ENCODE measurements around the gene GPALPP1.
"Not testable (repeated sequence)": the region's sequence is repeated elsewhere in the genome, so short reads cannot be mapped to it uniquely, and the experiment has no call there.

GPALPP1 gene, protein sequence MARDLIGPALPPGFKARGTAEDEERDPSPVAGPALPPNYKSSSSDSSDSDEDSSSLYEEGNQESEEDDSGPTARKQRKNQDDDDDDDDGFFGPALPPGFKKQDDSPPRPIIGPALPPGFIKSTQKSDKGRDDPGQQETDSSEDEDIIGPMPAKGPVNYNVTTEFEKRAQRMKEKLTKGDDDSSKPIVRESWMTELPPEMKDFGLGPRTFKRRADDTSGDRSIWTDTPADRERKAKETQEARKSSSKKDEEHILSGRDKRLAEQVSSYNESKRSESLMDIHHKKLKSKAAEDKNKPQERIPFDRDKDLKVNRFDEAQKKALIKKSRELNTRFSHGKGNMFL

DNA sequence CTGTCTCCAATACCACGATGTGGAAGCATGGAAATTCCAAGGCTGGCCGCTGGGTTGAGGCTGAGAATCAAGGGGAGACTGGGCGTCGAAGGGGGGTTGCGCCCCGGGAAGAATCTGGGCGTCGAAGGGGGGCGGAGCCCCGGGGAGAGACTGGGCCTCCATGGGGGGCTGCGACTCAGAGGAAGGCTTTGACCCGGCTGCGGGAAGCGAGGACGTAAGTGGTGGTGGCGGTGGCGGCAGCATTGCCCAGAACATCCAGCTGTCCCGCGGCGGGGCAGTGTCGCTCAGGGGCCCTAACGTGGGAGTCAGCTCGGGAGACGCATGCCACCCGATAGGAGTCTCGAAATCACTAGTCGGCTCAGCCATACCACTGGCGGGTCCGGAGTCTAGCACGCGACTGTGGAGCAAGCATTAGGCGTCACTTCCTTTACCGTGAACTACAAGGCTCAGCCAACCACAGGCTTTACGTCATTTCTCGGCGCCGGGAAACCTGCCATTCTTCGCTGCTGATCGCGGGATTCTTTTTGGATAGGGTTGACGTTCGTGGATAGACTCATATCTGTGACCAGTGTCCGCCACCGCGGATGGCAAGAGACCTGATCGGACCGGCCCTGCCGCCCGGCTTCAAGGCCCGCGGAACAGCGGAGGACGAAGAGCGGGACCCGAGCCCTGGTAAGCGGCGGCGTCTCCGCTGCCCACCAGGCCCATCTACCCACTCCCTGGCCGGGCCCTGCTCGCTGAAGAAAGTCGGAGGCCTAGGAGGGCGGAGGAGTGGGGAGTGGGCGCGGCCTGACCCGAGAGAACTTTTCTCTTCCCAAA, at the start of gene GPALPP1, which contains the start of gene NUFIP1:
Gene GPALPP1 (plus strand): TSS at position 468 of the 819 bp plus-strand sequence. CDS start 117 bp downstream, at position 585.
Gene NUFIP1 (minus strand): TSS at position 401 of the 819 bp plus-strand sequence. CDS start 35 bp downstream, at position 366.
- DNase-seq, result peak; percentile 94

DNA sequence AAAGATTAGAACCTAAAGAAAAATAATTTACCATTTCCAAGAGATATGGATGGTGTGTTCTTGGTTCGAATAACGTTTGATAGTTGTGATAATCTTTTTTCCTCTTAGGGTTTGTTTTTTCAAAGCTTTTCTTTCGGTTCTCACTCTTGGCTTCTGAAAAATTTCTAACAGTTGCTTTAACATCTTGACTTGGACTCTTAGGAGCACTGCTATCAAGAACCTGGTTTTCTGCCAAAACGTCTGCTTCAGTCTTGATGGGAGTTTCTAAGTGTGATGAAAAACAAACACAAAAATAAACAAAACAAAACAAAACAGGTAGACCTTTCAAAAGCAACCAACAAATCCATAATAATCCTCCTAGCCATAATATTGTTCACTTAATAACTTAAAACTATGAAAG, 45.9 kb upstream of the GPALPP1 start:
- not testable (repeated sequence) for DNase-seq

DNA sequence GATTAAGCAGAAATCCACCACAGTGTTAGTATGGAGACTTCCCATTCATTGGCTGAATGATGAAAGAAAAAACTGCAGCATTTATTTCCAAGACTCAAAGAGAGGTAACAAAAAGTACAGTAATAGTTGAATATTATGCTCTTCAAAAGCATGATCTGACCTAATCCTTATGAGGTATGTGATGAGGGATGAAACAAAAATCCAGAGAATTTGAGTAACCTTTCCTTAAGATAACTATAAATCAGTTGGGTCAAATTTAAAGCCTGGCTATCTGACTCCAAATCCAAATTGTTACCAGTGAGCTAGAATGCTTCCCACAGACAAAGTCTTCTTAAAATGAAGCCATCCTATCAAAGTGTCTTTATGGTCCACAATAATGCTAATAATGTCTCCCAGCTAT, 38.2 kb upstream of the GPALPP1 start:
- peak; percentile 51 for DNase-seq

DNA sequence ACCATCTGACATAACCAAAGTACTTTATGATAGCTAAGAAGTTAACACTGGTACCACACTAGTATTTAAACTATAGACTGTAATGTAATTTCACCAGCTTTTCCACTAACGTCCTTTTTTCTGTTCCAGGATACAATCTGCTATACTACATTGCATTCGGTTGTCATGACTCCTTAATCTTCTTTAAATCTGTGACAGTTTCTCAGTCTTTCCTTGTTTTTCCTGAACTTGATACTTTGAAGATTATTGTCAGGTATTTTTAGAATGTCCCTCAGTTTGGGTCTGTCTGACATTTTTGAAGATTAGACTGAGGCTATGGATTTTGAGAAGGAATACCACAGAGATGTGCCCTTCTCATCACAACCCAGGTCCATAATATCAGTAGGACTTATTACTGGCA, 36.7 kb upstream of the GPALPP1 start:
- DNase-seq, result no peak

DNA sequence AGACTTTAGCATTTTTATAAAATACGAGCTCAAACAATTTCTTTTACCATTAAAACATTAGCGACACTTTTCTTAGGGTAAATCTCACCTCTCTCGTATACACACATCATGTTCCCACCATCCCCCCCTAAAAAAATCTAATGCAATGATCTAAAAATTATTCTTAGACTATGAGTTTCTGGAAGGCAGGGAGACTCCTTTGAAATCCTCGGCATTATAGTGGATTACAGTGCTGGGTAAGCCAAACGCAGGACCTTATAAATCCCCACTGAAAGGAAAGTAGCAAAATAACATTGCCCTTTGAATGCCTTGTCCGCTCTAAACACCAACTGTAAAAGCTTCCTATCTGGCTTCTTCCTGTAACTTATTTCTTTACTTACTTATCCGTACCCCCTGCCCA, 35.1 kb upstream of the GPALPP1 start:
- no peak for DNase-seq

DNA sequence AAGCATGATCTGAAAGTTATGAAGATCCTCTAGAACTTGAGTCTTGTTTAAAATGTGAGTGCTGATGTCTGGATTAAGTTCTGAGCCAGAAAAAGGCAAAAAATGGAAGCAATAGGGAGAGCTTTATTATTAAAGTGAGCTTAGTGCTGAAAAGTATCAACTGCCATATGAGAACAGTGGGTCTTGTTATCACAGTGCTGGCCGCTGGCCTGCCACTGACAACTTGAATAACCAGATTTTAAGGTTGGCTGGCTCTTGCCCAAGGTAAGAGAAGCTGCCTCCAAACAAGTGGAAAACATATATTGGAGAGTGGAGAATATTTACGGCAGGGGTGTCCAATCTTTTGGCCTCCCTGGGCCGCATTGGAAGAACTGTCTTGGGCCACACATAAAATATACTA, 33.9 kb upstream of the GPALPP1 start:
- no peak for DNase-seq

DNA sequence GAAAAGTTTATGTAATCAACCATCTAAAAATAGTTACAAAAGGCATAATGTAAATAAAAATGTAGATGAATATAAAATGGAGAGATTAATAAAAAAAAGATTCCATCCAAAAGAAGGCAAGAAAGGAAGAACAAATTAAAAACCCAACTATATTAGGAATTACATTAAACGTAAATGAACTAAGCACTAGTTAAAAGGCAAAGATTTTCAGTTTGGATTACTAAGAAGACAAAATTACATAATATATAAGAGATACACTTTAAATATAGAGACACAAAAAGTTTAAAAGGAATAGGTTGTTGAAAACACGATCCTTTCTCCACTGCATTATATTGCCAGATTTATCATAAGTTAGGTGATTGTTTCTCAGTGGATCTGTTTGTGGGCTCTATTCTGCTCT, 27.3 kb upstream of the GPALPP1 start:
- DNase-seq, result no peak

DNA sequence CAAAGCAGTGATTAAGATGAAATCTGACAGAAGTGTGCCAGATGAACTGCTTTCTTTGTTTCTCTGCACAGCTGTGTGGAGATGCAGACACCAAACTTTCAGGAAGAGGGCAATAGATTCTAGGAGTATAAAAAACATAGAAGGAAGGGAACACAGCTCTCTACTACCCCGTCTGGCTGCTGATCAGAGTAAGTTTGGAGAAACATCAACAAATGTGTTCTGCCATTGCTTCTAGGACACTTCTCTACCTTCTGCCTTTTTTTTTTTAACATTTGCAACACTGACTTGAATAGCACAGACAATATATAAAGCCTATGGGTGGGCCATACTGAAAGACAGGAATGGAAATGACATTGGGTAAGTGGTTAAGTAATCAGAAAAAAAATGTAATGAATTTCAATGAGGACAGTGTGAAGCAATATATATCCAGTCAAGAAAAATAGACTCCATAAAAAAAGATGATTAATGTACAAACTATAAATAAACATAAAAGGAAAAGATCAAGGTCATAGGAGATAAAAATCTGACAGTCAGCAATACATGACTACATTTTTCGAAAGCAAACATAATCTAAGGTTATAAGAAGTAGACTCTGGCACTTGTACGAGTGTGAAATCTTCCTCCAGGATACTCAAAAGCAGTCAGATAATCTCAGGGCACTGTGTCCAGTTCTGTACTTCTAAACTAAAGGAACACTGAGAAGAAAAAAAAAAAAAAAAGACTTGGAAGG, 21.5 kb upstream of the GPALPP1 start:
- peak; percentile 29 for DNase-seq

DNA sequence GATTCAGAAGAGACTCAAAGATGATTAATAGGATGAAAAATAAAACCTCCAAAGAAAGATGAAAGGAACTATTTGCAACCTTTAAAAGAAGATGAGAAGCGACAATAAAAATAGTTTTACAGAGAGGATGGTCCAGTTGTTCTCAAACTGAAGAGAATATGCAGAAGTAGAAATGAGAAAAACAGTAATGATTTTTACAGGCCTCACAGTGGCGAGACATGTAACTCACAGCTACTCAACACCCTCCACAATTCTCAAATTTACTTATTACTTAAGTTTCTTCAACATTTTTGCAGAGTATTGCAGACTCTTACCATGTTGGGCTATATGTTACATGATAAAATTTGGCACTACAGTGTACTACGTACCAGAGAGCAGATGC, 20.9 kb upstream of the GPALPP1 start:
- DNase-seq, result no peak

DNA sequence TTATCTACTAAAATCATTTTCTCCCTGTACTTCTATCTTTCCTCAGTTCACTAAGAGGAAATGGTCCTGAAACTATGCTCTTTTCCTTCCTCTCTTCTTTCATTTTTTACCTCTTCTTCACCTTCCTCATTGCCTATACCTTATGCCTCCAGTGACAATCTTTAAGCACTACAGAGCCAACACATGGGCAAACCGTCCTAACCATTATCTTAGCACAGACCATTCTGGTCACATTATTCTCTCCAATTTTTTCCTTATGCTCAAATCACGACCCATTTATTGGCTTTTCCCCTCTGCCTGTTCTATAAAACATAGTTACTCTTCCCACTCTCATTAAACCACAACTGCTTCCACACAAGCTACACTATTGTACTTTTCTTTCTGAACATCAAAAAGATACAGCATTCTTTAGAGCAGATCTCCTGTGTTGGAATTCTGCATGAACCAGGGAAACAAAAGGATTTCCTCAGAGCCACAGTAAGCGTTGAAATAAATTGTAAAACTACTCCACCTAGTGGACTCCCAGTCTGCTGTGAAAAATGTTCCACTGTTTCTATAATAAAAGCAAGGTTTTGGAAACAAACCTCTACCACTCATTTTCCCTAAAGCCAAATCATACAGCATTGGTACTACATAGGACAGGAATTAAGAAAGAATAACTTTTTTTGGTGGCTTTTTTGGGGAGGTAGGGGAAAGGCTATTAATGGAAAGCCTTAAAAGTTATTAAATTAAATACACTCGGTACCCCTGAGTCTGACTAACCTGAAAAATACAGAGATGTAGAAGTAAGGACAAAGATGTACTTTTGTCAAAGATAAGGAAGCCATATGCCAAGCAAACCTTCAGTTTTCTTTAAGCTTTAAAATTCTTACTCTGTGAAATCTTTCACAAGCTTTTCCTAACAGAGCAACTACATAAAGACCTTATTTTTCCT, 19.5 kb upstream of the GPALPP1 start:
- peak; percentile 65 for DNase-seq

DNA sequence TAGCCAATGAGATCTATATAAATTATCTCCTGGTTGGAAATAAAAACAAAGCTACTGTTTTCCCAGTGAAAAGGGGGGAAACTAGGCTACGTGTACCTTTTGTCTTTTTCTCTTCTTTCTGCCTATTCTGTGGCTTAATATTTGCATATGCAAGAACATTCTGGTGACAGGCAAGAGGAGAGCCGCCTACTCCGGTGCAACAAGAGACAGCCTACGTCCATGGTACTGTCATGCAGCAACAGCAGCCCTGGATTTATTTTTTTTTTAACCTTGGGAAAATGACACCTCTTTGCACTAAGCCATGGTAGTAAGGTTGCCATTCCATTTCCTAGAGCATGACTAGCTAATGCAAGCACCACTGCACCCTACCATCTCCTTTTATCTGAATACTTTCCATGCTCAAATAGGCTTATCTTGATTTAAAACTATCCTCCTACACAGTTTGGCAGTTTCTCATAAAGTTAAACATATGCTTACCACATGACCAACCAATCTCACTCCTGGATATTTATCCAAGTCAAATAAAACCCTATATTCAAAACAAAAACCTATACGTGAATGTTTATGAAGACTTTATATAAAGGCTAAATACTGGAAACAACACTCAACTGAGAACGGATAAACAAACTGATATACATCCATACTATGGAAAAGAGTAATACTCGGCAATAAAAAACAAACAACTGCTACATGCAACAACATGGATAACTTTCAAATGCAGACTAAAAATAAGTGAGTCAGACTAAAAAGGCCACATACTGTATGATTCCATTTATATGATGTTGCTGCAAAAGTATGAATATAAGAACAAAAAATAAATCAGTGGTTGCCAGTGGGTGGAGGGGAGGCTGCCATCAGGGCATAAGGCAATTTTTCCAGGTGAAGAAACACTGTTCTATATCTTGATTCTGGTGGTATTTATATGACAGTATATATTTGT, 17.4 kb upstream of the GPALPP1 start:
- DNase-seq, result peak; percentile 13

DNA sequence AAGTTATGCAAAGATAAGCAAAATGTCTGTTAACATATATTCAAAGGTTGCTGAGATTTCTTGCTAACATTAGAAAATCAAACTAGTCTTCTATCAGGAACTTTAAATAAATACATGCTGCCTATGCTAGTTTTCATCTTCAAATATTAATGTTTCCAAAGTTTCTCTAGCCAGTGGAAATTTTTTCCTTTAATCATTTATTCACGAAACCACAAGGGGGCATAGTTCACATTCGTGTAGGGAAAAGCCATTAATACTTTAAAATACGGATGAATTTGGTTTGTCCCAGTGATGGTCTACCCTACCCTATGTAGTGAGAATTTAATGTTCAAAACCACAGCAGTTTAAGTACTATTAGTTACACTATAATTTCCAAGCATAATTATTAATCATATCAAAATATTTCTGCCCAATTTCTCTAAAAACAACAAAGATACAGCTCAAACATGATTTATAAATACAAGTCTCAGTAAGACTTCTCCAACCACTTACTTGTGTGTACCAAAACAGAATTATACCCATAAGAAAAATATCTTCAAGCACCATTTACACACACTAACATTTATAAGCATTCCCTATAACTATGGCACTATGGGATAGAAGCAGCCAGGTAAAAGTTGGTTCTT, 16.3 kb upstream of the GPALPP1 start:
- DNase-seq, result peak; percentile 36

DNA sequence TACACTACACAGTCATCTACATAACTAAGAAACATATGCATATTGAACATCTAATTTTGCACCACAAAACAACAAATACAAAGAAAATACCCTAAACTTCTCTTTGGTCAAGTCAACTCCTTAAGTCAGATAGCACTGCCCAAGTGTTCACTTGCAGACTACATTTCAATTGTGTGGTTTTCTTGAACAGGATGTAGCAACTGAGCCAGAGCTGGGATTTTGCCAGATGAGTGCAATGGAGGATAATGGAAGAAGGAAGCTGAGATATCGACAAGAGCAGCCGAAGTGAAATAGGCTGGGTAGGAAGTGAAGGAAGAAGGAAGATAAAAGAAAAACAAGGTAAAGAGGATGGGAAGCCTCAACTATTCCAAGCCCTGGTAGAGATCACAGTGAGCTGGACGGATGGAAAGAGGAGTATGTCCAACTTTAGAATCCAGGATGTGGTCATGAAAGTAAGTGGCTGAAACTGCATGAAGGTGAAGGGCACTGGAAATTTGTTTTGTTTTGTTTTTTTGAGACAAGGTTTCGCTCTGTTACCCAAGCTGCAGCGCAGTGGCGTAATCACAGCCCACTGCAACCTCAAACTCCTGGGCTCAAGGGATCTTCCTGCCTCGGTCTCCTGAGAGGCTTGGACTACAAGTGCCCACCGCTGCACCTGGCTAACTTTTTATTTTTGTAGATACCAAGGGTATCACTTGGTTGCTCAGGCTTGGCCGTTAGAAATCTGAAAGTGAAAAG, 15.1 kb upstream of the GPALPP1 start:
- peak; percentile 56 for DNase-seq

DNA sequence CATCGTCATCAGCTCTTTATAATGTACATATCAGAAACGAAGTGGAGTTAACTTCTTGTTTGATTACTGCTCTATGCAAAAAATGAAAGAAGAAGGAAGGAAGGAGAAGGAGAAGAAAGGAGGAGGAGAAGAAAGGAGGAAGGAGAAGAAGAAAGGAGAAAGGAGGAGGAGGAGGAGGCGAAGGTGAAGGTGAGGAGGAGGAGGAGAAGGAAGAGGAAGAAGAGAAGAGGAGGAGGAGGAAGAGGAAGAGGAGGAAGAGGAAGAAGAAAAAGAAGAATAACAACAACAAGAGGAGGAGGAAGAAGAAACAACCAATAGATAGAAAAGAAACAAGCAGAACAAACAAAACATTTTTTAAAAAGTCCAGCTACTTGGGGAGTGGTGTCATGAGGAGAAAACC, 13.1 kb upstream of the GPALPP1 start:
- no peak for DNase-seq

DNA sequence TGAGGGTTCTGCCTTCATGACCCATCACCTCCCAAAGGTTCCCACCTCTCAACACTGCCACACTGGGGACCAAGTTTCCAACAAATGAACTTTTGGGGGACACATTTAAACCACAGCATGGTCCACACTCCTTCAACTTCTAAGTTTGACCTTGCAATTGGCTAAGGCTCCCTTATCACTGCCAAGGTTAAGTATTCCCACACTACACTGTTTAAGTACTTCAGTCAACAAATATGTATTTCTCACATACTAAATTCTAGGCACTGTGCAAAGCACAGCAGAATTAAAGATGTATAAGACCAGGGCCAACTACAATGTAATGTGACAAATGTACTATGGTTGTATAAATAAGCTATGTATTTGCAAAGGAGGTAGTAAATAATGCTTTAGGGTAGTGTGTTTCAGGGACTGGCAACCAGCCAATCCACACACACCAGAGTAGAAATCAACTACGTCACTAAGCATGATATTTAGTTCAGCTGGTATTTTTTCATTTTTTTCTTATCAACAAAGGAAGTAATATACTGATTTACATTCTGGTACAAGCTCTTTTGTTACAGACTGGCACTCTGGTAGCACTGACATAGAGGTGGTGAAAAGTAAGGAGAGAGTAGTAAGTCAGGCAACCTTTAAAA, 12.3 kb upstream of the GPALPP1 start:
- no peak for DNase-seq

DNA sequence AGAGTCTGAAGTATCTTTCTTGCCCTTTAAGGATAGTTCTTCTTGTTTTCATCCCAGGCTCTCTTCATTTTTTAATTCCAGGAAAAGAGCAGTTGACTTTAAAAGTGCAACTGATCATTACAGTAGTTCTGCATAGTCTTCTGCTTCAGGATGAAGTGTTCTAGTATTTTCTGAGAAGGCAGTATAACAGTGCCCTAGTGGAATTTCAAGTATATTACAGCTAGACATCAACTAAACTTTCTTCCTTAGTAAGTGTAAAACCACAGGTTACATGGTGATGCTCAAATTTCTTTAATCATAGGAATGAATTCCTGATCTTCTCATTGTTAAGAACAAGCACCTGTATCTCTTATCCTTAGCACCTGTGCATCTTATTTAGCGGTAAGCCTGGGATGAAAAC, 11.0 kb upstream of the GPALPP1 start:
- DNase-seq, result no peak

DNA sequence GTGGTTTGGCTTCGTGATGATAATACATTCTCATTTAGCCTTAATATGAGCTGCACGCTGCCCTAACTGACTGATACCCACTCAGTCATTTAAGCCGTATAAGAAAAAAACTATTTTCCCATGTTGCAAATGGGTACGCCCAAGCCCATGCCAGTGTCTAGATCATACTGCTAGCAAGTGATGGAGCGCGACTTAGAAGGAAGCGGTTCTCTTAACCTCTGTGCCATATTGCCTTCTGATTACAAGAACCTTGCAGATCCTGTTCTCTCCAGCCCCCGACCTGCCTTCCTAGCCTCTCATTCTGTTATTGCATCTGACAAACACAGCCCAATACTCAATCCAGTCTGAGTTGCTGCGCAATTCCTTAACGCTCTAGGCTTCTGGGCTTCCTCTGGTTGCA, 603 bp downstream of the GPALPP1 start:
- DNase-seq, result no peak

DNA sequence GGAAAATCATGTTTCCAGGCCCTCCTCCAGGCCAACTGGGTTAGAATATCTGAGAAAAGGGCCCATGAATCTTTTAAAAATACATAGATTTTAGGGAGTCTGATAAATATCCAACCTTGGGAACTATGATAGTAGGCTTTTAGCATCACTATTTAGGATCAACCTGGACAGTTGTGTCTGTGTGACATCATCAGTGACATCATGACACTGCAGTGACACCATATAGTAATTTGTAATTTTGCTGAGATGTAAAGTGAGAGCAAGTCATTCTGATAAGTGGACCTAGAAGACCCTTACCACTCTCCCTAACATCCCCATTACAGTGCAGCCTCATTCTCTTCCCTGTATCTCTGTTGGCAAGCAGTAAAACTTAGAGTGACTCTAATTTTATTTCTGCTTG, 14.1 kb downstream of the GPALPP1 start:
- DNase-seq, result no peak

DNA sequence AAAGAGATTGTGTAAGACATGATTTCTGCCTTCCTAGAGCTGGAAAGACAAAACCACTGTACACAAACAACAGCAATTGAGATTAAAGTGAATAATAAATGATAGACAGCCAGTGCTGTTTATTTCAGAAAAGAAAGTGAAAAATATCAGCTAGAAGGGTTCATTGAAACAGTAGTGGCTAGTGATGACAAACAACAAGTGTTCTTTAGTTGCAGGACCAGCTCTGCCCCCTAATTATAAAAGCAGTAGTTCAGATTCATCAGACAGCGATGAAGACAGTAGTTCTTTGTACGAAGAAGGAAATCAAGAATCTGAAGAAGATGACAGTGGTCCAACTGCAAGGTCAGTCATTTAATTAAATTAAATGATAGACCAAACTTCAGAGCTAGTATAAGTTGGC, 14.8 kb downstream of the GPALPP1 start:
- DNase-seq, result no peak
